GM13977 (cell line): ENCODE data around the gene KCNAB1.

Experiments
- DNase-seq: peaks from one replicate; pipeline ENCODE4 v3.0.0; 2012; ENCODE audit warnings: low spot score
- in situ Hi-C: fragments of 300-500 bp; cut with MboI; formaldehyde crosslinking; loops from one replicate; pipeline ENCODE4 v1.12.0; 2022; ENCODE audit warnings: low sequenced_read_pairs, low pct_unique_long_range_greater_than_20kb, mixed read lengths, inconsistent platforms; ENCODE audit not compliant: unreplicated experiment
- TF ChIP-seq, protein P1 (sequence below): IDR thresholded peaks from 2 replicates; pipeline ENCODE4 v1.5.1; 2012; ENCODE audit warnings: mild to moderate bottlenecking, control low read depth; ENCODE audit not compliant: insufficient read depth; ENCODE audit errors: extremely low read depth, missing control alignments

KCNAB1 gene

GRCh38 chr3:156201411-156202405 lies 81.3 kb downstream of the KCNAB1 start:
- in situ Hi-C loops = no loop called here
- TF ChIP-seq, protein P1, sequence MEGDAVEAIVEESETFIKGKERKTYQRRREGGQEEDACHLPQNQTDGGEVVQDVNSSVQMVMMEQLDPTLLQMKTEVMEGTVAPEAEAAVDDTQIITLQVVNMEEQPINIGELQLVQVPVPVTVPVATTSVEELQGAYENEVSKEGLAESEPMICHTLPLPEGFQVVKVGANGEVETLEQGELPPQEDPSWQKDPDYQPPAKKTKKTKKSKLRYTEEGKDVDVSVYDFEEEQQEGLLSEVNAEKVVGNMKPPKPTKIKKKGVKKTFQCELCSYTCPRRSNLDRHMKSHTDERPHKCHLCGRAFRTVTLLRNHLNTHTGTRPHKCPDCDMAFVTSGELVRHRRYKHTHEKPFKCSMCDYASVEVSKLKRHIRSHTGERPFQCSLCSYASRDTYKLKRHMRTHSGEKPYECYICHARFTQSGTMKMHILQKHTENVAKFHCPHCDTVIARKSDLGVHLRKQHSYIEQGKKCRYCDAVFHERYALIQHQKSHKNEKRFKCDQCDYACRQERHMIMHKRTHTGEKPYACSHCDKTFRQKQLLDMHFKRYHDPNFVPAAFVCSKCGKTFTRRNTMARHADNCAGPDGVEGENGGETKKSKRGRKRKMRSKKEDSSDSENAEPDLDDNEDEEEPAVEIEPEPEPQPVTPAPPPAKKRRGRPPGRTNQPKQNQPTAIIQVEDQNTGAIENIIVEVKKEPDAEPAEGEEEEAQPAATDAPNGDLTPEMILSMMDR = no peak

GRCh38 chr3:156206157-156206556 lies 85.8 kb downstream of the KCNAB1 start:
- in situ Hi-C loops = no loop called here
- TF ChIP-seq, protein P1 = no peak
- no peak for DNase-seq

More at GRCh38 chr3:156201411-156202405, 81.3 kb downstream of the KCNAB1 start:
- DNase-seq = no peak

GRCh38 chr3:156207802-156208685 lies 87.7 kb downstream of the KCNAB1 start:
- in situ Hi-C loops = no loop called here
- TF ChIP-seq, protein P1 = no peak
- DNase-seq = no peak

DNA sequence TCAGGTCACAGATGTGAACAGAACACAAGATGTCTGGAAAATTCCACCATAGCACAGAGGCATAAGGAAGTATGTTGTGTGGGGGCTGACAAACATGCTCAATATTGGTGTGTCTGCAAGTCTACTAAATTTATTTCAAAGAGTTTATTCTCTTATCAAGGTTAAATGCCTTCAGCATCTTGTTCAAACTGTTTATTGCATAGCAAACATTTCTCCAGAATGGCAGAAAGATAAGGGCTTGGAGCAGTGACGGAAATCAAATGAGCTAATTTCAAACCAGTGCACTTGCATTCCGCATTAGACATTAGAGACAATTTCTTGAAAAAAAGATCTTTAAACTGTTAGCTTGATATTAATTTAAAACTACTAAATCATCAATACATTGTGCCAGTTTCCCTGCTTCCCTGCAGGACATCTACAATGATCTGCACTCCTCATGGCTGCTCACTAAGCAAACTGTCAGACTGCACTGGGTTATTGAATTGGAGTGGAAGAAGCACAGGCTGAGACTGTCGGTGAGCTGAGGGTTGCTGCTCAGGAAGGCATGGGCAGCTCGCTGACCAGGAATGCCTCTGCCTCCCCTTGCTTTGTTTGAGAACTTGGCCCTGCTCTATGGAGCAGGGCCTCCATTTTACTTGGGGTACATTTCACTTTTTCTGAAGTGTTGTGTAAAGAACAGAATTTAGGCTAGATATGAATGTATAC lies 89.4 kb downstream of the KCNAB1 start:
- in situ Hi-C loops = no loop called here
- TF ChIP-seq, protein P1 = no peak
- no peak for DNase-seq

DNA sequence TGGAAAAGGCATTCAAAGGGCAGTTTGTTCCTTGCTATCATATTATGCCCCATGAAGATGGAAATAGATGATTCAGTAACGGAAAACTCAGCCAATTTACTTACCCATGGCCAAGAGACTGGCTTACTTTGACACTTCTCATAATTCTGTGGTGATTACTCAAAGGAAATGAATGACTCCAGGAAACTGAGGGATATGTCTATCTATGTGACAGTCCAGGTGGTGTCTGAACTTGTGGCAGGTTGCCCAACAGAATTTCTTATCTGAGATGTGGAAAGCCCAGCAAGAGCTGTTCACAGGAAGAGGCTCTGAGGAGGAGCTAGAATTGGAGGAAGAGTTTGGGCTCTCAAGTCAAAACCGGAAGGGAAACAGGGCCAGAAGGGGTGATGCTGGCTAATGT lies 91.2 kb downstream of the KCNAB1 start:
- DNase-seq = no peak
- in situ Hi-C loops = no loop called here
- TF ChIP-seq, protein P1 = no peak

GRCh38 chr3:156214676-156215075 lies 94.3 kb downstream of the KCNAB1 start:
- in situ Hi-C loops = no loop called here
- DNase-seq = no peak
- TF ChIP-seq, protein P1 = no peak
